C4-2B (cell line): Measurements from ENCODE around the gene MEAF6.
A peak's percentile ranks its signal among the peaks of the same experiment; 100 is the strongest.

Experiments
- ZFX ChIP-seq: fragments of 450-650 bp; IDR thresholded peaks from 2 replicates; pipeline ENCODE4 v1.6.1; 2017
- TF ChIP-seq, protein P1 (sequence below): fragments of 450-650 bp; conservative IDR thresholded peaks from 2 replicates; pipeline ENCODE4 v1.5.1; 2017; ENCODE audit warnings: mild to moderate bottlenecking

DNA sequence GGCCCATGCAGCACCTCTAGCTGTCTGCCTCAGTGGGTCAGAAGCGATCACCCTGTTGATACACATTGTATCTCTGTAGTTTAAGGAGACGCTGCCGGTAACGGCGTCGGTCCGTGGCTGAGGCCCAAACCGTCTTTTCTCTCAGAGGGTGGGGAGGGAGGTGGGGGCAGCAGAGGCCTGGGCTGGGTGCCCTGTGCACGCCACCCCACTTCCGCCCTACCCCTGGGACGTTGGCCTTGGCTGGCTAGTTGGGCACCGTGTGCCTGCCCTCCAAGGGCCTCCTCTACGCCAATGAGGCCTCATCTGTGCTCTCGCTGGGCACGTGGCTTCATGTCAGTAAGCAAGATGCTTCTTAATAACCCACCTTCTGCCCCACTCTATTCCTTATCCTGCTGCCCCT lies 30.8 kb downstream of the MEAF6 start:
- TF ChIP-seq, protein P1, sequence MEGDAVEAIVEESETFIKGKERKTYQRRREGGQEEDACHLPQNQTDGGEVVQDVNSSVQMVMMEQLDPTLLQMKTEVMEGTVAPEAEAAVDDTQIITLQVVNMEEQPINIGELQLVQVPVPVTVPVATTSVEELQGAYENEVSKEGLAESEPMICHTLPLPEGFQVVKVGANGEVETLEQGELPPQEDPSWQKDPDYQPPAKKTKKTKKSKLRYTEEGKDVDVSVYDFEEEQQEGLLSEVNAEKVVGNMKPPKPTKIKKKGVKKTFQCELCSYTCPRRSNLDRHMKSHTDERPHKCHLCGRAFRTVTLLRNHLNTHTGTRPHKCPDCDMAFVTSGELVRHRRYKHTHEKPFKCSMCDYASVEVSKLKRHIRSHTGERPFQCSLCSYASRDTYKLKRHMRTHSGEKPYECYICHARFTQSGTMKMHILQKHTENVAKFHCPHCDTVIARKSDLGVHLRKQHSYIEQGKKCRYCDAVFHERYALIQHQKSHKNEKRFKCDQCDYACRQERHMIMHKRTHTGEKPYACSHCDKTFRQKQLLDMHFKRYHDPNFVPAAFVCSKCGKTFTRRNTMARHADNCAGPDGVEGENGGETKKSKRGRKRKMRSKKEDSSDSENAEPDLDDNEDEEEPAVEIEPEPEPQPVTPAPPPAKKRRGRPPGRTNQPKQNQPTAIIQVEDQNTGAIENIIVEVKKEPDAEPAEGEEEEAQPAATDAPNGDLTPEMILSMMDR: no peak
- TF ChIP-seq ZFX: 0 out of 2 replicates have a peak, but pooled peaks have one; percentile 23
